Nephron progenitor cell (in vitro differentiated cells): ENCODE data around the gene OR2V2.
A peak's percentile ranks its signal among the peaks of the same experiment; 100 is the strongest.

ENCODE experiments used
- DNase-seq: peaks from one replicate; pipeline ENCODE4 v3.0.0; 2021
- H3K27ac Mint-ChIP-seq: 2 replicates; pipeline ENCODE4 v1.8.0; 2021; ENCODE audit warnings: mild to moderate bottlenecking, moderate library complexity, mixed read lengths
- H3K27me3 Mint-ChIP-seq: 2 replicates; pipeline ENCODE4 v1.8.0; 2021; ENCODE audit warnings: mild to moderate bottlenecking, low read depth, mixed read lengths; ENCODE audit not compliant: poor library complexity
- H3K36me3 Mint-ChIP-seq: 2 replicates; pipeline ENCODE4 v1.8.0; 2021; ENCODE audit warnings: low read depth, mixed read lengths
- H3K4me1 Mint-ChIP-seq: 2 replicates; pipeline ENCODE4 v1.8.0; 2021; ENCODE audit warnings: mixed read lengths
- H3K4me3 Mint-ChIP-seq: 2 replicates; pipeline ENCODE4 v1.8.0; 2021; ENCODE audit warnings: mild to moderate bottlenecking, moderate library complexity, mixed read lengths
- H3K9me3 Mint-ChIP-seq: 2 replicates; pipeline ENCODE4 v1.8.0; 2021; ENCODE audit warnings: mild to moderate bottlenecking, moderate library complexity, mixed read lengths
- TF ChIP-seq, protein P1 (sequence below): fragments of 200-600 bp; sonication (generic); IDR thresholded peaks from 2 replicates; pipeline ENCODE4 v1.5.0; 2021; ENCODE audit warnings: antibody characterized with exemption

OR2V2 gene

DNA sequence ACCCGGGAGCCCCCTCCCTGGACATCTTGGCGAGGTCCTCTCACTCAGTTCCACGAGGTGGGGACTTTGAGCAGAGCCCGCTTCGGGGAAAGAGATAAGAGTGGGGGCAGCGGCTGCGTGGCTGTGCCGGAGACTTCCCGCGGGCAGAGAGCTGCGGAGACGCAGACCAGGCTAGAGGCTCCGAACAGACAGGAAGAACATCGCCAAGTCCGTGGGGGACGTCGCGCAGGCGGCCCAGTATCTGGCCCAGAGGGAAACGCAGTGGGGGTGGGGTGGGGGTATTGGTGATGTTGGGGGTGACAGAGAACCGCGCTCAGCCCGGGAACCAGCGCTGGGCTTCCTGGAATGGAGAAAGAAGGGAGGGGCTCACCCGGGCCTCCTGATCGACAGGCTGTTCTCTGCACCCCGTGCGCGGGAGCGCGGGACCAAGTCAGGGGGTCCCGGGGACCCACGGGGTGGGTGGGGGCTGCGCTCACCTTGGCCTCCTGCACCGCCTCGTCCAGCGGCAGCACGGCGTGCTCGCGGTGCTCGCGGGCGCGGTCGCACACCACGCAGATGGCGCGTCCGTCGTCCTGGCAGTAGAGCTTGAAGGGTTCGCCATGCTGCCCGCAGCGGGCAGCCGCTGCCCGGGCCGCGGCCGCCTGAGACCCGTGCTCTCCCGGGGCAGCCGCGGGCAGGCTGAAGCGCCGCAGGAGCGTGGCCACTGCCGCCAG, 56.9 kb downstream of the OR2V2 start:
- DNase-seq = peak; percentile 39
- H3K4me3 Mint-ChIP-seq = peak overlapping the region; percentile 85
- H3K9me3 Mint-ChIP-seq = peaks cover 20% of the 10 kb centered on the region
- no peak overlapping the region for H3K27ac Mint-ChIP-seq
- no peaks in the 10 kb centered on the region for H3K36me3 Mint-ChIP-seq
- H3K27me3 Mint-ChIP-seq = peaks cover 92% of the 10 kb centered on the region
- H3K4me1 Mint-ChIP-seq = peaks cover 32% of the 10 kb centered on the region
- TF ChIP-seq, protein P1, sequence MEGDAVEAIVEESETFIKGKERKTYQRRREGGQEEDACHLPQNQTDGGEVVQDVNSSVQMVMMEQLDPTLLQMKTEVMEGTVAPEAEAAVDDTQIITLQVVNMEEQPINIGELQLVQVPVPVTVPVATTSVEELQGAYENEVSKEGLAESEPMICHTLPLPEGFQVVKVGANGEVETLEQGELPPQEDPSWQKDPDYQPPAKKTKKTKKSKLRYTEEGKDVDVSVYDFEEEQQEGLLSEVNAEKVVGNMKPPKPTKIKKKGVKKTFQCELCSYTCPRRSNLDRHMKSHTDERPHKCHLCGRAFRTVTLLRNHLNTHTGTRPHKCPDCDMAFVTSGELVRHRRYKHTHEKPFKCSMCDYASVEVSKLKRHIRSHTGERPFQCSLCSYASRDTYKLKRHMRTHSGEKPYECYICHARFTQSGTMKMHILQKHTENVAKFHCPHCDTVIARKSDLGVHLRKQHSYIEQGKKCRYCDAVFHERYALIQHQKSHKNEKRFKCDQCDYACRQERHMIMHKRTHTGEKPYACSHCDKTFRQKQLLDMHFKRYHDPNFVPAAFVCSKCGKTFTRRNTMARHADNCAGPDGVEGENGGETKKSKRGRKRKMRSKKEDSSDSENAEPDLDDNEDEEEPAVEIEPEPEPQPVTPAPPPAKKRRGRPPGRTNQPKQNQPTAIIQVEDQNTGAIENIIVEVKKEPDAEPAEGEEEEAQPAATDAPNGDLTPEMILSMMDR = no peak

GRCh38 chr5:181204826-181205760, 57.7 kb downstream of the OR2V2 start, which contains the start of gene TRIM7:
Gene TRIM7, minus strand, starts transcription at chr5:181205196. Its CDS starts 86 bp downstream, at chr5:181205110.
- peaks cover 20% of the 10 kb centered on the region for H3K9me3 Mint-ChIP-seq
- peak; percentile 61 for DNase-seq
- peaks cover 87% of the 10 kb centered on the region for H3K27me3 Mint-ChIP-seq

DNA sequence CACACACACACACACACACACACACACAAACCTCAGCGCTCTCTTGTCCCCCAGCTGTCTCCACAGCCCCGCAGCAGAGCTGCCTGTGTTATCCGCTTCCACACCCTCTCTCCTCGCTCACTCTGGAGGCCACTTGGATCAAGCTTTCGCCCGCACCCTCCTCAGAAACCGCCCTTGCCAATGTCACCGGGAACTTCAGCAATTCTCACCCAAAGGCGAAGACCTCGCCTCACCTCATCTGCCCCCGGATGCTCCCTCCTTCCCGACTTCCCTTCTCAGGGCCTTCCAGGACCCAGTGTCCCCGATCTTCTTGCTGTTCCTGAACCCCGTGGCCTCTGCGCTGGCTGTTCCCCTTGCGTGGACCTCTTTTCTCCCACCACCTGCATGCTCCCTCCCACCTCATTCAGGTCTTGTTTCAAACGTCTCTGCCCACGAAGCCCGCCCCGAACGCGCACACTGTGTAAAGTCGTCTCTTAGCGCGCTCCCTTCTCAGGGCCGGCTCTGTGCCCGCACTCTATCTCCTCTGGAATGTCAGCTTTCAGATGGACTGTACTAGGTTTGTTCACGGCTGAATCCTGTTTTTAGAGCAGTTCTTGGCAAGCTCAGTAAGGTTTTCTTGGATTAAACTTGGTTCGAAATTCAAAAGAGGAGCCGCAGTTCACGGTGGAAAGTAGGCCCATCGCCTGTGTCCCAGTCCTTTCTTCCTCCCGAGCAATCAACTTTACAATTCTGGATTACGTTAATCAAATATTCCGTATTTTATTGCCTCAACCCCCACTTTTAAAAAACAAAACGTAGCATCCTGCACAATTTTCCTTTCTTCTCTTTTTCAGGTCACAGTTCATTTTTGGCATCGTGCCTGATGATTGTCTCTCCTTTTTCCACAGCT, 58.6 kb downstream of the OR2V2 start:
- Mint-ChIP-seq H3K27me3 (peaks cover 87% of the 10 kb centered on the region), H3K4me3 (peak overlapping the region; percentile 93), H3K9me3 (peaks cover 20% of the 10 kb centered on the region), H3K27ac (peak overlapping the region; percentile 86), H3K36me3 (no peaks in the 10 kb centered on the region), H3K4me1 (peaks cover 20% of the 10 kb centered on the region)
- DNase-seq = peak; percentile 44
- TF ChIP-seq, protein P1 = no peak

More at GRCh38 chr5:181204826-181205760, 57.7 kb downstream of the OR2V2 start, which contains the start of gene TRIM7:
- peaks cover 28% of the 10 kb centered on the region for H3K4me1 Mint-ChIP-seq
- peak within 1 kb of the TSS; percentile 93 for H3K4me3 Mint-ChIP-seq
- H3K36me3 Mint-ChIP-seq = no peaks in the 10 kb centered on the region
- TF ChIP-seq, protein P1 = no peak
- no peak within 1 kb of the TSS for H3K27ac Mint-ChIP-seq

DNA sequence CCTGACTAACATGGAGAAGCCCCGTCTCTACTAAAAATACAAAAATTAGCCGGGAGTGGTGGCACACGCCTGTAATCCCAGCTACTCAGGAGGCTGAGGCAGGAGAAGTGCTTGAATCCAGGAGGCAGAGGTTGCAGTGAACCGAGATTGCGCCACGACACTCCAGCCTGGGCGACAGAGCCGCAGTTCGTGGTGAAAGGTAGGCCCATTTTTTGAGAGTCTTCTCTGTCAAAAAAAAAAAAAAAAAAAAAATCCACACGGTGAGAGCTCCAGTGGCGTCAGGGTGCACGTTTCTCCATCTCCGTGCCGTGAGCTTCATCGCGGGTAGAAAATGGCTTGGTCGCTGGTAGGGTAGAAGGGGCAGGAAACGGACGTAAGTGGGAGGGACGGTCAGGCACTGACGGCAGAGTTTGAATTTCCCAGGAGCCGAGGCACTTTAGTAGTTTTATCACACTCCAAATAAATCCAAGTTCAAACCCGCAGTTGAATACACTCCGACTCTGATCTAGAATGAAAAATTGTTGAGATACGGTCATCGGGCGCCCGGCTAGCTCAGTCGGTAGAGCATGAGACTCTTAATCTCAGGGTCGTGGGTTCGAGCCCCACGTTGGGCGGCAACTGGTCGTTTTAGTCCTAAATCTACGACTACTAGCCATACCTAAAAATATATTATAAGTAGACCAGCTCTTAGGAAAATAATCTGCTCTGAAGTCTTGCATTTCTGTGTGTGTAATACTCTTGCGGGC, 60.0 kb downstream of the OR2V2 start:
- Mint-ChIP-seq H3K4me1 (peaks cover 20% of the 10 kb centered on the region), H3K9me3 (peaks cover 20% of the 10 kb centered on the region), H3K27ac (peak overlapping the region; percentile 20), H3K36me3 (no peaks in the 10 kb centered on the region), H3K27me3 (peaks cover 86% of the 10 kb centered on the region), H3K4me3 (peak overlapping the region; percentile 93)
- TF ChIP-seq, protein P1 = no peak
- DNase-seq = peak; percentile 78

DNA sequence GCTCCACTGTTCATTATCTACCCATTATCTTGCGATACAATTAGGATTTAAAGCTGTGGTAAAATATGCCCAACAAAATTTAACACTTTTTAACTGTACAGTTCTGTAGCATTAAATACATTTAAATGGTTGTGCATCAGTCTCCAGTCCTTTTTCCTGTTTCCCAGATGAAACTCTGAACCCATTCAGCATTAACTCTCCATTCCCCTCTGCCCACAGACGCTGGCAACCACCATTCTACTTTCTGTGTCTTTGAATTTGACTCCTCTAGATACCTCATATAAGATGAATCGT, 60.5 kb downstream of the OR2V2 start:
- no peak for DNase-seq
- H3K27ac Mint-ChIP-seq = no peak overlapping the region
- peaks cover 20% of the 10 kb centered on the region for H3K4me1 Mint-ChIP-seq
- peak overlapping the region; percentile 93 for H3K4me3 Mint-ChIP-seq
- peaks cover 86% of the 10 kb centered on the region for H3K27me3 Mint-ChIP-seq
- TF ChIP-seq, protein P1 = no peak
- H3K36me3 Mint-ChIP-seq = no peaks in the 10 kb centered on the region
- peaks cover 20% of the 10 kb centered on the region for H3K9me3 Mint-ChIP-seq
